Ishikawa (cell line): ENCODE results near the gene TFPI2.

Experiments
- EGR1 ChIP-seq: IDR thresholded peaks from 2 replicates; pipeline ENCODE4 v1.6.1; 2012
- EP300 ChIP-seq: IDR thresholded peaks from 2 replicates; pipeline ENCODE4 v1.6.1; 2012; ENCODE audit warnings: borderline replicate concordance
- FOXM1 ChIP-seq: IDR thresholded peaks from 2 replicates; pipeline ENCODE4 v1.6.1; 2012; ENCODE audit warnings: low read depth, borderline replicate concordance
- NFIC ChIP-seq: IDR thresholded peaks from 2 replicates; pipeline ENCODE4 v1.6.1; 2012
- RAD21 ChIP-seq: IDR thresholded peaks from 2 replicates; pipeline ENCODE4 v1.6.1; 2012; ENCODE audit warnings: low read depth
- REST ChIP-seq: IDR thresholded peaks from 2 replicates; pipeline ENCODE4 v1.6.1; 2012; ENCODE audit warnings: low read depth, mild to moderate bottlenecking
- TAF1 ChIP-seq: IDR thresholded peaks from 2 replicates; pipeline ENCODE4 v1.6.1; 2012; ENCODE audit warnings: low read depth, mild to moderate bottlenecking
- TCF12 ChIP-seq: IDR thresholded peaks from 2 replicates; pipeline ENCODE4 v1.6.1; 2012; ENCODE audit warnings: low read depth
- TEAD4 ChIP-seq: IDR thresholded peaks from 2 replicates; pipeline ENCODE4 v1.6.1; 2012
- YY1 ChIP-seq: IDR thresholded peaks from 2 replicates; pipeline ENCODE4 v1.6.1; 2012; ENCODE audit warnings: low read depth
- TF ChIP-seq, protein P1 (sequence below): IDR thresholded peaks from 2 replicates; pipeline ENCODE4 v1.6.1; 2012

- TF ChIP-seq FOXM1 (no peak), TAF1 (no peak), TCF12 (no peak), EGR1 (no peak), REST (no peak), EP300 (no peak), YY1 (no peak), NFIC (no peak), RAD21 (no peak), TEAD4 (no peak)
- TF ChIP-seq, protein P1, sequence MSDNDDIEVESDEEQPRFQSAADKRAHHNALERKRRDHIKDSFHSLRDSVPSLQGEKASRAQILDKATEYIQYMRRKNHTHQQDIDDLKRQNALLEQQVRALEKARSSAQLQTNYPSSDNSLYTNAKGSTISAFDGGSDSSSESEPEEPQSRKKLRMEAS = no peak
These were observed 47.7 kb upstream of the TFPI2 start for GRCh38 chr7:93938293-93938692.
